ENCODE results near the gene GMNN.

GMNN gene

DNA sequence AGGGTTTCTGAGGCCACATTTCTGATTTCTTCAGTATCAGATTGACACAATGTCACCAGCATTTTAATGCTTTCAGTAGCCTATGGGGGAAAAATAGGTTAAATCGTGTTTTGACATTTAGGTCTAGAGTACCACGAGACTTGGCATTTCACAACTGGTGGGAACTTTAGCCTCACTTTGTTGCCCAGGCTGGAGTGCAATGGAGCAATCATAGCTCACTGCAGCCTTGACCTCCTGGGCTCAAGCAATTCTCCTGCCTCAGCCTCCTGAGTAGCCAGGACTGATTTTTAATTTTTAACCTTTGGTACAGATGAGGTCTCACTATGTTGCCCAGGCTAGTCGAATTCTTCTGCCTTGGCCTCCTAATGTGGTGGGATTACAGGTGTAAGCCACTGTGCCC, 35.0 kb downstream of the GMNN start:
- Histone ChIP-seq H3K36me3 (ENCODE audit: control insufficient read depth in 2 of 2, insufficient read depth in 1 of 2, low read length in 2 of 2) (no peaks in the 10 kb centered on the region), H3K9me3 (ENCODE audit: control insufficient read depth, insufficient read depth, low read depth, low read length) (no peaks in the 10 kb centered on the region), H3K4me1 (ENCODE audit: control insufficient read depth, insufficient read depth, low read length) (no peaks in the 10 kb centered on the region), H3K27ac (ENCODE audit: extremely low read depth, low read depth, low read length) (no peak overlapping the region), H3K4me3 (ENCODE audit: low read depth, low read length) (no peak overlapping the region)
- POLR2A ChIA-PET: no interaction called here
- TF ChIP-seq ZNF560 (tag by site-specific recombination; IDR thresholded peaks at IDR 0.05; ENCODE audit: borderline replicate concordance): no peak
- TF ChIP-seq ZFP3 (tag by site-specific recombination; IDR thresholded peaks at IDR 0.05; ENCODE audit: low read depth): no peak
- no peak for TF ChIP-seq ZNF670 (tag by site-specific recombination; IDR thresholded peaks at IDR 0.05; ENCODE audit: low read depth)
- TF ChIP-seq ATF2 (tag by site-specific recombination; IDR thresholded peaks at IDR 0.05; ENCODE audit: low read depth): no peak
- TF ChIP-seq ZBTB20 (tag by site-specific recombination; IDR thresholded peaks at IDR 0.05): no peak
- TF ChIP-seq ZNF610 (tag by site-specific recombination; IDR thresholded peaks at IDR 0.05; ENCODE audit: borderline replicate concordance): no peak
- no peak for TF ChIP-seq ZNF175 (tag by site-specific recombination; IDR thresholded peaks at IDR 0.05)
- no peak for TF ChIP-seq KLF9 (tag by site-specific recombination; IDR thresholded peaks at IDR 0.05; ENCODE audit: low read depth)
- TF ChIP-seq ZNF433 (tag by site-specific recombination; IDR thresholded peaks at IDR 0.05; ENCODE audit: low read depth): no peak
- no peak for TF ChIP-seq ZNF354C (tag by site-specific recombination; IDR thresholded peaks at IDR 0.05; ENCODE audit: borderline replicate concordance, low read depth)
- TF ChIP-seq GLIS2 (tag by site-specific recombination; IDR thresholded peaks at IDR 0.05): no peak
- CTCF ChIA-PET: interaction anchor here (1.0 kb wide), 1 partner anchor 182 kb away, joined by 3 read pairs; no protein-coding TSS in a partner anchor

DNA sequence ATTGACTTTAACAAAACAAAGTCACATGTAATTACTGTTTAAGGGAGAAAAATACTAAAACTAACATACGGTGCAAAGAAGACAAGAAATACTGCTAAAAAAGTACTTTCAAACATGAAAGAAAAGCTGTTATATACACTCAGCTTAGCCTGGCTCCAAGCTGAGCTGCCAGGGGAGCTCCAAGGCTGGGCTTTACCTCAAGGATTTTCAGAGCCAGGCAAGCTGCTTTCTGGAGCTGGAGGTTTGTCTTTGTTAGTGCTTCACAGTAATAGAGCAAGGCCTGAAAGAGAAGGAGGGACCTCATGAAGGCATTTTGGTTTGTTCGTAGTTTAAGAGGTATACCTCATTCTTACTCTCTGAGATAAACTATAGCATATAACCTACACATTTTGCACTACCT, 43.6 kb downstream of the GMNN start:
- Histone ChIP-seq H3K4me3 (ENCODE audit: low read depth, low read length) (no peak overlapping the region), H3K27ac (ENCODE audit: extremely low read depth, low read depth, low read length) (no peak overlapping the region), H3K36me3 (ENCODE audit: control insufficient read depth in 2 of 2, insufficient read depth in 1 of 2, low read length in 2 of 2) (no peaks in the 10 kb centered on the region), H3K9me3 (ENCODE audit: control insufficient read depth, insufficient read depth, low read depth, low read length) (no peaks in the 10 kb centered on the region), H3K4me1 (ENCODE audit: control insufficient read depth, insufficient read depth, low read length) (no peaks in the 10 kb centered on the region)
- no peak for TF ChIP-seq OSR2 (tag by site-specific recombination; IDR thresholded peaks at IDR 0.05)
- TF ChIP-seq ZNF596 (tag by site-specific recombination; IDR thresholded peaks at IDR 0.05): no peak
- no peak for TF ChIP-seq ZNF701 (tag by site-specific recombination; IDR thresholded peaks at IDR 0.05)
- no peak for TF ChIP-seq KLF9 (tag by site-specific recombination; IDR thresholded peaks at IDR 0.05; ENCODE audit: low read depth)
- no peak for TF ChIP-seq RBAK (tag by site-specific recombination; IDR thresholded peaks at IDR 0.05)
- CTCF ChIA-PET: interaction anchor here (0.7 kb wide), 1 partner anchor 211 kb away, joined by 3 read pairs; no protein-coding TSS in a partner anchor
- POLR2A ChIA-PET: no interaction called here

DNA sequence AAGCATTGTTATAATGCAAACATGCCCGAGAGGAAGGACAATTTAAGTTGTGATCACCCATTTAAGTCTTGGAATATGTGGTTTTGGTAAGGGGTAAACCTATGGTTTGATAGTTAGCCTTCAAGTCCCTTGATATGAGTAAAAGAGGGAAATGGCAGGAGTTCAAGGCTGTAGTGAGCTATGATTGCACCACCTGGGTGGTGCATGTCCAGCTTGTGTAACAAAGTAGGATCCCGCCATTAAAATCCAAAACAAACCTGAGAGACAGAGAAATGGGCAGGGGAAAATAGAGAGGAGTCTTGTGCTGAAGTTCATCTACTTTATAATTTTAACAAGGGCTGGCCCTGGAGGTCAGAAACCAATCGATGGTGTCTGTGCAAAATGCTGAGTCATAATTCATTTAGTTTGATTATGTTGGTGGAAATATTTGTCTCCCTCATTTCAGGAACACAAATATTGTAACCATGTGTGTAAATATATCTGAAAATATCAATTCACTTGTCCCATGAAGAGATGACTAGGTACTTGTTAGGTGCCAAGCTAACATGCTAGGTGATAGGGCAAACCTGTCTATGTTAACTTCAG, 47.2 kb downstream of the GMNN start:
- ChIA-PET CTCF (interaction anchor here (1.5 kb wide), 1 partner anchor 249 kb away, joined by 4 read pairs; no protein-coding TSS in a partner anchor), POLR2A (no interaction called here)
- no peak for TF ChIP-seq ZNF837 (tag by site-specific recombination; IDR thresholded peaks at IDR 0.05)
- no peak for TF ChIP-seq PBX3 (CRISPR knock-in tag; IDR thresholded peaks at IDR 0.05)
- no peak for TF ChIP-seq ZNF221 (tag by site-specific recombination; IDR thresholded peaks at IDR 0.05; ENCODE audit: borderline replicate concordance)
- TF ChIP-seq ZNF132 (tag by site-specific recombination; IDR thresholded peaks at IDR 0.05; ENCODE audit: borderline replicate concordance): no peak
- no peaks in the 10 kb centered on the region for H3K36me3 ChIP-seq (ENCODE audit: control insufficient read depth in 2 of 2, insufficient read depth in 1 of 2, low read length in 2 of 2)
- no peaks in the 10 kb centered on the region; the same call in 1 of the 2 replicates for H3K4me1 ChIP-seq (ENCODE audit: control insufficient read depth, insufficient read depth, low read length)
- no peaks in the 10 kb centered on the region for H3K9me3 ChIP-seq (ENCODE audit: control insufficient read depth, insufficient read depth, low read depth, low read length)
- H3K27ac ChIP-seq (ENCODE audit: extremely low read depth, low read depth, low read length): no peak overlapping the region
- H3K4me3 ChIP-seq (ENCODE audit: low read depth, low read length): no peak overlapping the region
